MM.1S (cell line): ENCODE results near the gene ITLN2.
A peak's percentile ranks its signal among the peaks of the same experiment; 100 is the strongest.

Source experiments
- DNase-seq: peaks from one replicate; pipeline ENCODE4 v3.0.0-alpha.2; 2015
- H2AFZ ChIP-seq: fragments of 300-600 bp; sonication (generic); 2 replicates; pipeline ENCODE4 v1.6.0; 2016; ENCODE audit warnings: antibody characterized with exemption, low read length
- H3F3A ChIP-seq: fragments of 300-600 bp; sonication (generic); 2 replicates; pipeline ENCODE4 v1.6.1; 2016; ENCODE audit warnings: mild to moderate bottlenecking, antibody characterized with exemption, low read length, moderate library complexity, mixed read lengths; ENCODE audit not compliant: insufficient read depth
- H3K27ac ChIP-seq: fragments of 300-600 bp; sonication (generic); 2 replicates; pipeline ENCODE4 v1.5.1; 2016; ENCODE audit warnings: mild to moderate bottlenecking, low read length
- H3K27me3 ChIP-seq: fragments of 300-600 bp; sonication (generic); replicated peaks from 2 replicates; pipeline ENCODE4 v1.6.0; 2016; ENCODE audit warnings: low read length; ENCODE audit not compliant: insufficient read depth
- H3K36me3 ChIP-seq: fragments of 300-600 bp; sonication (generic); replicated peaks from 2 replicates; pipeline ENCODE4 v1.6.1; 2016; ENCODE audit warnings: mild to moderate bottlenecking, low read length, mixed read lengths; ENCODE audit not compliant: insufficient read depth
- H3K4me1 ChIP-seq: fragments of 300-600 bp; sonication (generic); 2 replicates; pipeline ENCODE4 v1.6.1; 2016; ENCODE audit warnings: low read length, mixed read lengths
- H3K4me2 ChIP-seq: fragments of 300-600 bp; sonication (generic); 2 replicates; pipeline ENCODE4 v1.6.0; 2016; ENCODE audit warnings: low read depth, low read length
- H3K4me3 ChIP-seq: fragments of 300-600 bp; sonication (generic); 2 replicates; pipeline ENCODE4 v1.5.1; 2016; ENCODE audit warnings: low read length, mixed read lengths
- H3K79me2 ChIP-seq: fragments of 300-600 bp; sonication (generic); 2 replicates; pipeline ENCODE4 v1.6.1; 2016; ENCODE audit warnings: mixed run types, low read length, mixed read lengths
- H3K9ac ChIP-seq: fragments of 300-600 bp; sonication (generic); 2 replicates; pipeline ENCODE4 v1.6.1; 2016; ENCODE audit warnings: low read length, mixed read lengths
- H3K9me2 ChIP-seq: fragments of 300-600 bp; sonication (generic); replicated peaks from 2 replicates; pipeline ENCODE4 v1.6.1; 2016; ENCODE audit warnings: mild to moderate bottlenecking, low read length, mixed read lengths; ENCODE audit not compliant: insufficient read depth
- H3K9me3 ChIP-seq: fragments of 300-600 bp; sonication (generic); replicated peaks from 2 replicates; pipeline ENCODE4 v1.6.1; 2016; ENCODE audit warnings: mild to moderate bottlenecking, low read length, mixed read lengths; ENCODE audit not compliant: insufficient read depth
- H4K20me1 ChIP-seq: fragments of 300-600 bp; sonication (generic); 2 replicates; pipeline ENCODE4 v1.6.1; 2016; ENCODE audit warnings: mild to moderate bottlenecking, low read length, moderate library complexity, mixed read lengths; ENCODE audit not compliant: insufficient read depth
- EZH2 ChIP-seq: fragments of 300-600 bp; sonication (generic); optimal IDR thresholded peaks from 2 replicates; pipeline ENCODE3; 2017; ENCODE audit warnings: low read depth, mild to moderate bottlenecking, antibody characterized with exemption, low read length, mixed read lengths
- EZH2phosphoT487 ChIP-seq: fragments of 300-600 bp; sonication (generic); IDR thresholded peaks from 2 replicates; pipeline ENCODE4 v1.6.1; 2018; ENCODE audit warnings: antibody characterized with exemption, low read length
- TF ChIP-seq, protein P1 (sequence below): fragments of 300-600 bp; sonication (generic); IDR thresholded peaks from 2 replicates; pipeline ENCODE4 v1.5.1; 2016; ENCODE audit warnings: antibody characterized with exemption, low read length, mixed read lengths

The ITLN2 gene

DNA sequence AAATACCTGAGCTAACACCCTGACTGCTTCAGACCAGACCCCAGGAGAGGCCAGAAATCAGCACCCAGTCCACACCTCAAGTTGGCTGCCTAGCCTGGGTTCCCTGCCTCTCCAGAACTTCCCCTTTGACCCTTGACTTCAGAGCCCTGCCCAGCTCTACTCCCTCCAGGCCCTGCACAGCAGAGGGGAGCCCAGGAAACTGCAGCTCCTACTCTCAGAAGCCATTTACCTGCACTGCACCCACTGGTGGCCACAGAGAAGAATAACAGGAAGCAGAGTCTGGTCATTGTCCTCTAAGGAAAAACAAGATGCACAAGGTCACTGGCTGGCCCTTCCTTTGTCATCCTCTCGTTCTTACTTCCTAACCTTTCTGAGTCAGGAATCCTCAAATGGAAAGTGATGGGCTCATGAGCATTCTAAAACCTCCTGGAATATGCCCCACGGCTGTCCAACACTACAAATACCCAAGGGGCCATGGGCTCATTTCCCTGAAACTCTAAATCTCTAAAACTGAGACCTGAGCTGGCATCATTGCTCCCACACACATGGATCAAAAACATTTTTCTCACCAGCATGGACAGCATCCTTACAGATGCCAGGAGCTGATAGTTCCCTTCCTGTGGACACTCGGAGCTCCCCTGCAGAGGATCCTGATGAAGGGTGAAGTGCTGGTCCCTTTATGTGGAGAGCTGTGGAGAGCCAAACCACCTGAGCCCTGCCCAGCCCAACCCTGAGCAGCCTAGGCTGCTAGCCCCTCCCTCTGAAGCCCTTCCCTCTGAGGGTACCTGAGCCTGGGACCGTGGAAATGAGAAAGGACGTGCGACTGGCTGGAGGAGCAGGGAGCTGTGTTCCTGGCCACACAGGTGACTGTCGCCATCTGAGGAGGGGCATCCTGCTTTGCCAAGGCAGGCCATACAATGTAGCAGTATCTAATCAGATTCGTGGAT is at the start of gene ITLN2:
TSS of gene ITLN2 (minus strand) at position 652 of the 947 bp plus-strand sequence. CDS start at position 584, 68 bp downstream.
- Histone ChIP-seq H2AFZ (peak within 1 kb of the TSS; percentile 18), H3K27ac (no peak within 1 kb of the TSS), H3K4me2 (no peak within 1 kb of the TSS), H3K36me3 (no peaks in the 10 kb centered on the region), H3K4me1 (peaks cover 24% of the 10 kb centered on the region), H3F3A (peaks cover 7% of the 10 kb centered on the region; the same call in 1 of the 2 replicates), H3K27me3 (no peaks in the 10 kb centered on the region), H3K9me2 (no peaks in the 10 kb centered on the region), H3K4me3 (no peak within 1 kb of the TSS), H3K79me2 (no peaks in the 10 kb centered on the region), H3K9me3 (no peaks in the 10 kb centered on the region), H4K20me1 (no peaks in the 10 kb centered on the region), H3K9ac (no peak within 1 kb of the TSS)
- DNase-seq: peak; percentile 78
- no peak for TF ChIP-seq EZH2phosphoT487
- TF ChIP-seq, protein P1, sequence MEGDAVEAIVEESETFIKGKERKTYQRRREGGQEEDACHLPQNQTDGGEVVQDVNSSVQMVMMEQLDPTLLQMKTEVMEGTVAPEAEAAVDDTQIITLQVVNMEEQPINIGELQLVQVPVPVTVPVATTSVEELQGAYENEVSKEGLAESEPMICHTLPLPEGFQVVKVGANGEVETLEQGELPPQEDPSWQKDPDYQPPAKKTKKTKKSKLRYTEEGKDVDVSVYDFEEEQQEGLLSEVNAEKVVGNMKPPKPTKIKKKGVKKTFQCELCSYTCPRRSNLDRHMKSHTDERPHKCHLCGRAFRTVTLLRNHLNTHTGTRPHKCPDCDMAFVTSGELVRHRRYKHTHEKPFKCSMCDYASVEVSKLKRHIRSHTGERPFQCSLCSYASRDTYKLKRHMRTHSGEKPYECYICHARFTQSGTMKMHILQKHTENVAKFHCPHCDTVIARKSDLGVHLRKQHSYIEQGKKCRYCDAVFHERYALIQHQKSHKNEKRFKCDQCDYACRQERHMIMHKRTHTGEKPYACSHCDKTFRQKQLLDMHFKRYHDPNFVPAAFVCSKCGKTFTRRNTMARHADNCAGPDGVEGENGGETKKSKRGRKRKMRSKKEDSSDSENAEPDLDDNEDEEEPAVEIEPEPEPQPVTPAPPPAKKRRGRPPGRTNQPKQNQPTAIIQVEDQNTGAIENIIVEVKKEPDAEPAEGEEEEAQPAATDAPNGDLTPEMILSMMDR: peak; percentile 97

DNA sequence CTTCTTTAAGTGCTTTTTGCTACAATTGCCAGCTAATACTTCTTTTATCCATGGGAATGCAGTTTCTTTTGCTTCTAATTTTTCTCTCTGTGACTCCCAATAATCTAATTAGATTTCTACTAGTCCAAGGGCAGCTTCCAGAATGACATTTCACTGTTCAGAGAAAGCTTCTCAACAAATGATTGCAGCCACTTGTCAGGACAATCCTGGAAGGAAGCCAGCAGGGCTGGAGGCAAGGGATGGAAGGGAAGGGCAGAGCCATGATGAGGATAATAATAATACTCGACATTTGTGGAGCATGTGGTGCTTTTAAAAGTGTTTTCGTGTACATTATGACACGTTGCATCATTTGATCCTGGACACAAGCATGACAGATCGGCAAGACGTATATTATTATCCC is 46.9 kb upstream of the ITLN2 start:
- Histone ChIP-seq H3K27ac (no peak overlapping the region), H3K36me3 (0 out of 2 replicates have a peak, but pooled peaks cover 6% of the 10 kb centered on the region), H3K4me3 (no peak overlapping the region), H3K9me2 (no peaks in the 10 kb centered on the region), H2AFZ (no peak overlapping the region), H3K27me3 (no peaks in the 10 kb centered on the region), H3F3A (no peaks in the 10 kb centered on the region; the same call in 1 of the 2 replicates), H3K79me2 (peaks cover 46% of the 10 kb centered on the region), H3K4me1 (no peaks in the 10 kb centered on the region), H3K4me2 (no peak overlapping the region), H3K9ac (no peak overlapping the region), H3K9me3 (no peaks in the 10 kb centered on the region), H4K20me1 (no peaks in the 10 kb centered on the region)
- TF ChIP-seq EZH2 (no peak), EZH2phosphoT487 (no peak)
- TF ChIP-seq, protein P1: no peak
- no peak for DNase-seq

DNA sequence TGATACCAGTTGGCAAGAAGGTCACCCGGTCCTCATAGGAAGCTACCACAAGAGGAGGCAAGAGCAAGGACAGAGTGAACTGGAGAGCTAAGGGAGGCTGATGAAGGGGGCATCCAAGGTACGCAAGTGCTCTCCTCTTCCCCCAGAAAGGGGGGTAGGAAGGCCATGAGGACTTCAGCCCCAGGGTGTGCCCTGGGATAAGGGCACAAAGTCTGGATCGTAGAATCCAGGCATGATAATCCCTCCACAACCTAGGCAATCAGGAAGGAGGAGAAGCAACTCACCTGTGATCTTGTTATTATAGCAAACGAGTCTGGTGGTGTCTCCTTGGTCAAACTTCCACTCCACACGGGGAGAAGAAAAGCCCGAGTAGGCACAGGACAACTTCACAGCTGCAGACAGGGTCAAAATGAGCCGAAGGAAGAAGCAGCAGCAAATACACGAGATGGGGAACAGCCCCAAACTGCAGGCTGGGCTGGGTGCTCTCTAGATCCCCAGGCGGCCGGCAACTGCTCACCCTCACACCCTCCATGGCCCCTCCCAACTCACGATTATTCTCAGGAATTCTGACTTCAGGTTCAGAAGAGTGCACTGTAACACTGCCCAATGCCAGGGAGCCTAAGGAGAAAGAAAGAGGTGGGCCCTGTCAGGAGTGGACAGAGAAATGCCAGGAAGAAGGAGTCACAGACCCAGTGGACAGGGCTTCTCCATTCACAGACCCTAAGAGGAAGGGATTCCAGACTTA is 46.3 kb upstream of the ITLN2 start:
- H2AFZ ChIP-seq: no peak overlapping the region
- H3K36me3 ChIP-seq: 0 out of 2 replicates have a peak, but pooled peaks cover 6% of the 10 kb centered on the region
- no peak overlapping the region for H3K27ac ChIP-seq
- no peaks in the 10 kb centered on the region; the same call in 1 of the 2 replicates for H3F3A ChIP-seq
- H3K4me1 ChIP-seq: no peaks in the 10 kb centered on the region
- no peak overlapping the region for H3K9ac ChIP-seq
- TF ChIP-seq, protein P1: no peak
- no peak for TF ChIP-seq EZH2phosphoT487
- no peak for TF ChIP-seq EZH2
- H3K9me2 ChIP-seq: no peaks in the 10 kb centered on the region
- H3K9me3 ChIP-seq: no peaks in the 10 kb centered on the region
- no peaks in the 10 kb centered on the region for H3K27me3 ChIP-seq
- H4K20me1 ChIP-seq: no peaks in the 10 kb centered on the region
- no peak overlapping the region for H3K4me2 ChIP-seq
- no peak overlapping the region for H3K4me3 ChIP-seq
- H3K79me2 ChIP-seq: peaks cover 40% of the 10 kb centered on the region
- DNase-seq: no peak
